T1000 (cell line): ENCODE results near the gene PAWR.
"Not testable (repeated sequence)": the region's sequence is repeated elsewhere in the genome, so short reads cannot be mapped to it uniquely, and the experiment has no call there.

Source experiments
- DNase-seq: peaks from one replicate; lab custom pipeline; 2025; ENCODE audit warnings: mixed read lengths; lab: John Stamatoyannopoulos, UW

Gene PAWR

GRCh38 chr12:79646843-79647242 lies 43.9 kb downstream of the PAWR start:
- DNase-seq: not testable (repeated sequence)

DNA sequence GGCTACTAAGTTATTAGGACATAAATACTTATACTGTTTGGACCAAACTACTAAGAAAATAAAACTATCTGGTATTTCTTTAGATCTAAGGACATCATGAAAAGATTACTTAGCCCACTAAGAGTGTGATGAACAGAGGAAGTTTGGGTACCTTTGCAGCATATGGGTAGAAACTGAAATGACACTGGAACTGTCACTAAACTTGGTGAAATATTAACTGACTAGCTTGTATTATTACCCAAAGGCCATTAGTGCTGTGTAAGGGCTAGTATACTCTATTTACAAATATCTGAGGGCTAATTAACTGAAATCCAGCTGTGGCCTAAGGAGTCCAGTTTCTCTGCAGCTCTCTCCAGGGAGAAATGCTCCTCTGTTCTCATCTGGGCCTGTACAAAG lies 45.5 kb downstream of the PAWR start:
- no peak for DNase-seq

- DNase-seq: no peak
These were observed 46.2 kb downstream of the PAWR start for GRCh38 chr12:79644274-79645234.

DNA sequence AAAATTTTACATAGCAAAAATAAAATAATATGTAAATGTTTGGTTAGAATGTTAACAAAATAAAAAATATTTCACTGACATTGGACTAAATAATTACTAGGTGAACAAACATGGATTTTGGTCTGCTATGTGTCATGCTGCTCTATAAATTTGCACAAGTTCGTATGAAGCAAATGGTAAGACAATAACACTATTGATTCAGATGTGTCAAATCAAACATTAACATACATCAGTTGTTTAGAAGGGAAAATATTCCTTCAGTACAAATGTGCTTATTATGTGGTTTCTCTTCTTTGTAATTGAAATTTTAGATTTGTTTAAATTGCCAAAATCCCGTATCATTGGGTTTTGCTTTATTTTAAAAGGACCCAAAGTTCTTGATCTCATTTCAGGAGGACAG lies 46.9 kb downstream of the PAWR start:
- no peak for DNase-seq

DNA sequence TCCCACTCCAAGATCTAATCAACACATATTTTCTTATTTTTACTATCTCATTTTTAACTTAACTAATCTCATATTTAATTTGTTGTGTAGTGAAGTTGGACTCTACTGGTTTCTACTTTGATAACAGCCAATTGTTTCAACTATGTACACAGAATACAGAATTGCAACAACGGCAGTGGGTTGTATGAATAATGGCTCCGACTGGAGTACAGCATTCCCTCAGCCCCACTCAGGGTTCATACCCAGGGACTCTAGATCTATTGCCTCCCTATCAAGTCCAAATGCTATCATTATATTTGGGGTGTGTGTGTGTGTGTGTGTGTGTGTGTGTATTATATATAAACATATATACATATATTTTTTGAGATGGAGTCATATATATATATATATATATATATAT lies 52.3 kb downstream of the PAWR start:
- no peak for DNase-seq

GRCh38 chr12:79637093-79637492 lies 53.7 kb downstream of the PAWR start:
- DNase-seq: no peak

DNA sequence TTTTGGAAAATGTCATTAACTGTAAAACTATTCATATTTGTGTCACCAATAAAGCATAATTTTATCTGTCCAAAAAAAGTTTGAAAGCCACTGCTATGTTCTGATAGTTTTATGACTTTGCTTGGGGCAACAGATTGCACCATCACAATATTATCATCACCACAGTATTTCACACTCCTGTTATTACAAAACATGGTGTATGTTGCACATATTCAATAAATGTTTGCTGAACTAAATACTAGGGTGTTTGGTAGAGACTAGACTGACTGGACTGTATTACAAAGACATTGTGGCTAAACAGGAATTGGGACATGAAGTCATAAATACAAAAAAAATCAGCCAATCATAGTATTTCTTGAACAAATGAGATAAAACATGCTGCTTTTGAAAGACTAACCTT lies 55.1 kb downstream of the PAWR start:
- DNase-seq: no peak

- no peak for DNase-seq
These were observed 55.8 kb downstream of the PAWR start for GRCh38 chr12:79634957-79635471.

GRCh38 chr12:79629561-79629960 lies 61.2 kb downstream of the PAWR start:
- no peak for DNase-seq

DNA sequence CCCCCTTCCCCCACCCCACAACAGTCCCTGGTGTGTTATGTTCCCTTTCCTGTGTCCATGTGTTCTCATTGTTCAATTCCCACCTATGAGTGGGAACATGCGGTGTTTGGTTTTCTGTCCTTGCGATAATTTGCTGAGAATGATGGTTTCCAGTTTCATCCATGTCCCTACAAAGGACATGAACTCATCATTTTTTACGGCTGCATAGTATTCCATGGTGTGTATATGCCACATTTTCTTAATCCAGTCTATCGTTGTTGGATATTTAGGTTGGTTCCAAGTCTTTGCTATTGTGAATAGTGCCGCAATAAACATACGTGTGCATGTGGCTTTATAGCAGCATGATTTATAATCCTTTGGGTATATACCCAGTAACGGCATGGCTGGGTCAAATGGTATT lies 64.0 kb downstream of the PAWR start:
- DNase-seq: not testable (repeated sequence)

- no peak for DNase-seq
These were observed 66.4 kb downstream of the PAWR start for GRCh38 chr12:79624378-79624777.

- no peak for DNase-seq
These were observed 70.7 kb downstream of the PAWR start for GRCh38 chr12:79619872-79620562.

DNA sequence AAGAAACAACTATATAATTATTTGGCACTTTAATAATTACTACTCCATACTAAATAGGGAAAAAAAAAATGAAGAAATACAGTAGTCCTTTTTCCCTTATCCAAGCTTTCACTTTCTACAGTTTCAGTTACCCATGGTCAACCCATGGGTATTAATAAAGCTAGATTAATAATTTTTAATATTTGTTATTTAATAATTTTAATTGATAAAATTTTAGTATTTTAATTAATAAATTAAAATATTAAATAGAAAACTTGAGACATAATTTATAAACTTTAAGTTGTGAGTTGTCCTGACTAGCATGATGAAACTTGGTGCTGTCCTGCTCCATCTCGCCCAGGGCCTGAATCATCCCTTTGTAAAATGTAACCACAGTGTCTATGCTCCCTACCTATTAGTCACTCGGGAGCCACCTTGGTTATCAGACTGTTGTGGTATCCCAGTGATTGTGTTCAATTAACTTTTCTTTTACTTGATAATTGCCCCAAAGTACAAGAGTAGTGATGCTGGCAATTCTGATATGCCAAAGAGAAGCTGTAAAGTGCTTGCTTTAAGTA lies 71.8 kb downstream of the PAWR start:
- DNase-seq: no peak

DNA sequence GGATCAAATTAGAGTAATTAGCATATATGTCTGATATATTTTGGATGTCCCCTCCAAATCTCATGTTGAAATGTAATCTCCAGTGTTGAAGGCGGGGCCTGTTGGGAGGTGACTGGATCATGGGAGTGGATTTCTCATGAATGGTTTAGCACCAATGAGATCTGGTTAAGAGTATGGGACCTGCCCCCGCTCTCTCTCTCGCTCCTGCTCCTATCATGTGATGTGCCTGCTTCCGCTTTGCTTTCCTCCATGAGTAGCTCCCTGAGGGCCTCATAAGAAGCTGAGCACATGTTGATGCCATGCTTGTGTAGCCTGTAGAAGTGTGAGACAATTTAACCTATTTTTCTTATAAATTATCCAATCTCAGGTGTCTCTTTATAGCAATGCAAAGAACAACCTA lies 73.1 kb downstream of the PAWR start:
- DNase-seq: no peak

DNA sequence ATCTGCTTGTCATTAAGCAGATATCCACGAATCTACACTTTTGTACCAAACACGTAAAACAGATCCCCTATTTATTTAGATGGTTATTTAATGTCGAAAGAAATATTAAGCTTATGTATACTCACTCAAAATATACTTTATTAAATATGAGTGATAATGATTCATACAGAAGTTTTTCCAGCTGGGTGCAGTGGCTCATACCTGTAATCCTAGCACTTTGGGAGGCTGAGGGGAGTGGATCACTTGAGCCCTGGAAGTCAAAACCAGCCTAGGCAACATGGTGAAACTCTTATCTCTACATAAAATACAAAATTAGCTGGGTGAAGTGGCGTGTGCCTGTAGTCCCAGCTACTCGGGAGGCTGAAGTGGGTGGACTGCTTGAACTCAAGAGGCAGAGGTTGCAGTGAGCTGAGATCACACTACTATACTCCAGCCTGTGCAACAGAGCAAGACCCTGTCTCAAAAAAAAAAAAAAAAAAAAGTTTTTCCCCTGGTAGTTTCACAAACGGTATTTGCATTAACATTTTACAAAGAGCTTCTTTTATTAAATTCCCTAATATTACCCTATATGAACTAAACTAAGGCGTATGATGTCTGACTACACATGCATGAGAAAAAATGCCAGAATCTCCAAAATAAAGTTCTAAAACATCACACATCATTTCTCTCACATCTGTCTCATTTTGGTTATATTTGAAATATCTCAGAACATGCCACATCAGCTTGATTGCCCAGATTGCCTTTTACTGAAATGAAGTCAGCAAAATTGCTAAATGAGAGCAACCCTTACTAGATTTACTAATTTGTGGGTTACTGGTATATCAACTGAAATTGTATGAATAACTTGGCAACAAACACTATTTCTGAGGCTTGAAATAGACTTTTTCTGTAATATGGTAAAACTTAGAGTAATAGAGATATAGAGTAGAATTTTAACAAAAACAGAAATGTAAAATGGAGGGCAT lies 74.9 kb downstream of the PAWR start:
- no peak for DNase-seq

GRCh38 chr12:79614730-79615129 lies 76.0 kb downstream of the PAWR start:
- no peak for DNase-seq

- no peak for DNase-seq
These were observed 88.9 kb downstream of the PAWR start for GRCh38 chr12:79601908-79602307.

GRCh38 chr12:79597910-79598309 lies 92.9 kb downstream of the PAWR start:
- no peak for DNase-seq

DNA sequence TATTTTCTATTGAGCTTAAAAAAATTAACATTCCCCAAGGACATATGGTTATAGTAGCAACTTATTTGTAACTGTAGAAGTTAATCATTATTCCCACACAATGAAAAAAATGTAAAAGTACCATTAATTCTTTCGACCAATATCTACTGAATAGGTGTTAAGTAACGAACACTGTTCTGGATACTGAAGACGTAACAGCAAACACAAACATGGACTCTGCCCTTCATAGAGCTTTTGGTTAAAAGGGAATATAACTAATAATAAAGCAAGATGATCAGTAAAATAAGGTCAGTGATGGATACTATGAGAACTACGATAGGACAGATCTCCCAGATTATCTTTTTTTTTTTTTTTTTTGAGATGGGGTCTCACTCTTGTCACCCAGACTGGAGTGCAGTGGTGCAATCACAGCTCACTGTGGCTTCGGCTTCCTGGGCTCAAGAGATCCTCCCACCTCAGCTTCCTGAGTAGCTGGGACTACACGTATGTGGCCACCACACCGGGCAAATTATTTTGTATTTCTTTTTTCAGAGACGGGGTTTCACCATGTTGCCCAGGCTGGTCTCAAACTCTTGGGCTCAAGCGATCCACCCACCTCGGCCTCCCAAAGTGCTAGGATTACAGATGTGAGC lies 93.9 kb downstream of the PAWR start:
- no peak for DNase-seq

GRCh38 chr12:79595273-79595672 lies 95.5 kb downstream of the PAWR start:
- DNase-seq: no peak

- no peak for DNase-seq
These were observed 97.9 kb downstream of the PAWR start for GRCh38 chr12:79592865-79593264.
